HG02870 (cell line): ENCODE results near the gene SRP9.
"Not testable (repeated sequence)": the region's sequence is repeated elsewhere in the genome, so short reads cannot be mapped to it uniquely, and the experiment has no call there.

Experiments
- ATAC-seq: cut with Tn5 transposase; IDR thresholded peaks from one replicate; pipeline ENCODE4 v1.9.1; 2021; ENCODE audit warnings: mild to moderate bottlenecking, moderate library complexity; ENCODE audit not compliant: unreplicated experiment

SRP9 gene

GRCh38 chr1:225813214-225813964 is 35.8 kb downstream of the SRP9 start:
- no peak for ATAC-seq

GRCh38 chr1:225814381-225814780 is 36.8 kb downstream of the SRP9 start:
- no peak for ATAC-seq

GRCh38 chr1:225815090-225815489 is 37.5 kb downstream of the SRP9 start:
- not testable (repeated sequence) for ATAC-seq

- no peak for ATAC-seq
Observed at GRCh38 chr1:225815526-225816178, 38.0 kb downstream of the SRP9 start.

GRCh38 chr1:225816643-225817538 is 39.3 kb downstream of the SRP9 start:
- no peak for ATAC-seq

- ATAC-seq, result no peak
Observed at GRCh38 chr1:225817611-225818061, 40.0 kb downstream of the SRP9 start.

- no peak for ATAC-seq
Observed at GRCh38 chr1:225818229-225818628, 40.6 kb downstream of the SRP9 start.

- no peak for ATAC-seq
Observed at GRCh38 chr1:225819346-225820192, 41.9 kb downstream of the SRP9 start.

GRCh38 chr1:225820522-225821120 is 43.0 kb downstream of the SRP9 start:
- no peak for ATAC-seq

- no peak for ATAC-seq
Observed at GRCh38 chr1:225822655-225823403, 45.2 kb downstream of the SRP9 start.

- ATAC-seq, result no peak
Observed at GRCh38 chr1:225823811-225824261, 46.2 kb downstream of the SRP9 start.

GRCh38 chr1:225824533-225824941 is 46.9 kb downstream of the SRP9 start:
- no peak for ATAC-seq

- no peak for ATAC-seq
Observed at GRCh38 chr1:225825078-225825477, 47.5 kb downstream of the SRP9 start.

GRCh38 chr1:225825607-225826007 is 48.0 kb downstream of the SRP9 start:
- ATAC-seq, result no peak

GRCh38 chr1:225827076-225827475 is 49.5 kb downstream of the SRP9 start:
- ATAC-seq, result no peak

- ATAC-seq, result no peak
Observed at GRCh38 chr1:225828706-225829345, 51.2 kb downstream of the SRP9 start.

GRCh38 chr1:225830841-225831240 is 53.2 kb downstream of the SRP9 start:
- no peak for ATAC-seq

GRCh38 chr1:225834417-225835329 is 57.0 kb downstream of the SRP9 start:
- ATAC-seq, result no peak
